HK-2 (cell line): ENCODE data around the gene SUSD4.

Experiments used
- DNase-seq: peaks from one replicate; pipeline ENCODE4 v3.0.0-alpha.2; 2018; ENCODE audit not compliant: unreplicated experiment

Gene SUSD4

DNA sequence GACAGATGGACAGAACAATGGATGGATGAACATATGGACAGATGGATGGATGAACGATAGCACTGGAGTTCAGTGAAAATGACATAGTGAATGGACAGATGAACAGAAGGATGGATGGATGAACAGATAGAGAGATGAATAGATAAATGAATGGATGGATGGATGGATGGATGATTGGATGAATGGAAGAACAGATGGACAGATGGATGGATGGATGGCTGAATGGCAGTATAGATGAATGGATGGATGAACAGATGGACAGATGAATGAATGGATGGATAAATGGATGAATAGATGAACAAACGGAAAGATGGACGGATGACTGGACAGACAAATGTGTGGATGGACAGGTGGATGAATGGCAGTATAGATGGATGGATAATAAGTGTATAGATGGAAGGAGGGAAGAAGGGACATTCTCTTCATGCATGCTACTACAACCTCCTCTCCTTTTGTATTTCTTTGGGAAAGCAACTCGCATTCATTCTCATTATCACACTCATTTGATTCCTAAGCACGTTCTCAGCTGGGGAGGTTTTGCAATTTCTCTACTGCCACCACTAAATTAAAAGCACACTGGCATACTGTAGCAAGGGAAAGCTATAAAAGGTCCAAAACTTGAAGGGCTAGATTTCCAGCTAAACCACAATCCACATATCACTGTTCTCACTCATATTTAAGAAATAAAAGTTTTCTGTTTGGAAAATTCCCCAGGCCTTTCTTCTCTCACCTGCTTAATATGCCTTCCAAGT lies 34.1 kb downstream of the SUSD4 start:
- DNase-seq: no peak

DNA sequence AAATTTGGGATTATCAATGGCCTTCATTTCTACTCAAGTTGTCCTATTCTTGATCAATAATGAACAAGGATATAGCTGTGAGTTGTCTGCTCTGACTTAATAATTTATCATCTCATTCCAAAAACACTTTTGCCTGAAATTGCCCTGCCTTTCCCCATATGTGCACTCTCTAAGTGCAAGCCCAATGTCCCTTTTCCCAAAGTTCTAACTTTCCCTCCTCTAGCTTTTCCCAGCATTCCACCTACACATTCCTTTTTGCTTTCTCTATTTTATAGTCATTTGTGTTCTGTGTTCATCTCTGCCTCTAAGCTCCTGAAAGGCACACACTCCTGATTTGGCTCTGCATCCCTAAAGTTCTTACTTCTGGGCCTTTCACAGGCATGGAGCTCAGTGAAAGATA lies 34.7 kb downstream of the SUSD4 start:
- DNase-seq: no peak

DNA sequence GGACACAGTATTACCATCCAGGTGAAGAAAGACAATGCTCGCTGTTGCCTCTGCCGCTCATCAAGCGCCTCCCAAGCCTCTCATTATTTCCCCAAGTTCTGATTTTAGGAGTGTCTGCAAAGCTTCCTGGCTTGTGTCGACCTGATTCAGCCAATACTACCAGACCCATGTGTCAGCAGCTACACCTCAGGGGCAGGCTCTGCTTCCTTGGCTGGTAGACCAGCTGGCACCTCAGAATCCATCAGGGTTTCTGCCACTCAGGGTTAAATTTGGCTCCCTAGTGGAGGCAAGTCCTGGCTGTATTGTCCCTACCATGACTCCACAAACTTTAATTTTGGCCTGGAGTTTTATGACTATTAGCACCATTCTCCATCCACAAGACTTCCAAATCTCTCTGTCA lies 35.4 kb downstream of the SUSD4 start:
- no peak for DNase-seq

DNA sequence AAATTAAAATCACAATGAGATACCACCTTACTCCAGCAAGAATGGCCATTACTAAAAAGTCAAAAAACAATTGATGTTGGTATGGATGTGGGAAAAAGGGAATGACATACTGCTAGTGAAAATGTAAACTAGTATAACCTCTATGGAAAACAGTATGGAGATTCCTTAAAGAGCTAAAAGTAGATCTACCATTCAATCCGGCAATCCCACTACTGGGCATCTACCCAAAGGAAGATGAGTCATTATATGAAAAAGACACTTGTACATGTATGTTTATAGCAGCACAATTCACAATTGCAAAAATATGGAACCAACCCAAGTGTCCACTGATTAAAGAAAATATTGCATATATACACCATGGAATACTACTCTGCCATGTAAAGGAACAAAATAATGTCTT lies 37.2 kb downstream of the SUSD4 start:
- DNase-seq: no peak

DNA sequence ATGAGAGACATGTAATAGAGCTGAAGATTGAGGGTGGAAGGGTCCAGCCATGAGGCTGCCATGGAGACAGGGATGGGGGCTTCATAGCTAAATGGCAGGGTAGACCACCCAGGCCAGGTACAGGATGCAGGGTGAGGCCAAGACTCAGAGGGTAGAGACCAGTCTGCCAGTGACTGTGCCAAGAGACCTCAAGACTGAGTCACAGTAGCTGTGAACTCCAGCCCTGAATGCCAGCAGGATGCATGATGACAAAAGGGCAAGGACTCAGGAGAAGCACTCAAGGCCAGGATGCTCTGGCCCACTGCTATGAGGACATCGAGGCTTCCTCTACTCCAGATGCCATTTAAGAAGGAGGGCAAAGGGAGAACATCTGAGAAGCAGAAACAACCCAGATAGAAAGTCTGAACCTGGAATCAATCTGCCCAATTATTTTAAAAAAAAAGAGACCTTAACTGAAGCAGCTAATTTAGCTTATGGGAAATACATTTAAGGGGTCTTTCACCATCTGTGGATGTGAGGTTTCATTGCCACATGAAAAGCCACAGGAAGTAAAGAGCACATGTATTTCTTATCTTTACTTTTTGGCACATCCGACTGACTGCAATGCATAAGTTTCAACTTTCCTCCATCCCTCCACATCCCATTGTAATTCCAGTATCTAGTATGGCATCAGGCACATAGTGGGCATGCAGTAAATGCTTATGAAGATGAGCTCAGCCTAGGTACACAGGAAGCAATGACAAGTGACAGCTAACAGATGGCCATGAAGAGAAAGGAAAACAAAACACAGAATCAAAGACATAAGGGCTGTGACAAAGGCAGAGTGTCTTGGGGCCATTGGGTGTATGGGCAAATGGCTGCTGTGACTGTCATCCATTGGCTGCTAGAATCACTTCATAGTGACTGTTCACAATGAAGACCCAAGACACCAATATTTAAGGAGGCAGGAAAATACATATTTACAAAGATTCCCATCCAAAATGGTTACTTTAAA lies 40.2 kb downstream of the SUSD4 start:
- DNase-seq: no peak

DNA sequence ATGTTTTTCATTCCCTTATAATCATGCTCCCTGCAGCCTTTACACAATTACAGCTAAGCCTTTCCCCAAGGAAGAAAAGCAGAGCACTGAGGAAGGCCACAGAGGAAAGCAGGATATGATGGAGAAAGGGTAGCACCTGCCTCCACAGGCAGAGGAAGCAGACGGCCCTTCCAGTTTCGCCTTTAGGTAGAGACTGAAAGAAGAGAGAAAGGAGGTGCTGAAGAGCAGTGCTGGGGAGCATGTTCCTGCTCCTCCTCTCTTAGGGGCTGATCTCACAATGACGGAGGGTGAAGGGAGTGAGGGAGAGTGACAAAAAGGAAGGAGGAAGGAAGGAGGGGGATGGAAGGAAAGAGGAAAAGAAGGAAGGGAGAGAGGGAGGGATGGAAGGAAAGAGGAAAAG lies 41.1 kb downstream of the SUSD4 start:
- no peak for DNase-seq

DNA sequence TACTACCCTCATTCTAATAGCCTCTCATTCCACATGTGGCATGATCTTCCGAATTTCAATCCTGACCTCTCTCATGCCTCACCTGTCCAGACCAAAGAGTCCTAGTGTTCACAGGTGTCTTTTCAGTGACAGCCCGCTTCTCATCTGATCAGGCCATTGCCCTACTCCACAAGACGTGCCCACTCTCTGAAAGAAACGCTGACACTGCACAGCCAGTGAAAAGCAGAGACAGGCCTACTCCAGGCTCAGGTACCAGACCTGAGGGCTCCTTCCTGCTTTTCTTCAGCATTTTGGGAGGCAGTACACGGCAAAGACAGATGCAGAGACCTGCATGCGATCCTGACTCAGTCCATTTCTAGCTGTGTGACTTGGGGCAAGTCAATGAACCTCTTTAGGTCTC lies 43.0 kb downstream of the SUSD4 start:
- no peak for DNase-seq

DNA sequence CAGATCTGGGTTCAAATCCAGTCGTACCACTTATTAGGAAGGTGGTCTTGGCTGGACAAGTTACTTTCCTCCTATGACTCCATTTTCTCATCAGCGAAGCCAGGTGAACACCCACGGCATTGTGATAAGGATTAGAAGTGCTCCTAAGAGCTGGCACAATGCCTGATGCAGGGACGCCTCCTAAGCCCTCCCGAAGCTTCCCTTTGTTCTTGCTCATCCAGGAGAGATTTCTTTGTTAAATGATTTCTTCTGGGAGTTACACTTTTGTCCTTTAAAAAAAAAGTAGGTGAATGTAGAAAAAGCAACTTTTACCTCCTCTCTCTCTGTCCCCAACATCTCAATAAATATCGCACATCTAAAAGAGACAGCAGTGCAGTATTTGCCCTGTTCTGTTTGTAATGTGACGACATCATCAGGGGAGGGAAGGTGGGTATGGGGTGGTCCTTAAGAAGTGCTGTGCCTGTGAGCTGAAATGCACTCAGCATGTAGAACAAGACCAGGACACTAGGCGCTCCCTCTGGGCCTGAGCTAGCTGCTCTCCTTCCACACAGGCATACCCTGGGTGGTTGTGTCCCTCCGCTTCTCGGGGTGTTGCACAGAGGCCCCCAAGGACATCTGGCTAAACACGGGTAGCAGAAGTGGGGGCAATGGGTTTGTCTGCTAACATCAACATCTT lies 43.9 kb downstream of the SUSD4 start:
- no peak for DNase-seq

DNA sequence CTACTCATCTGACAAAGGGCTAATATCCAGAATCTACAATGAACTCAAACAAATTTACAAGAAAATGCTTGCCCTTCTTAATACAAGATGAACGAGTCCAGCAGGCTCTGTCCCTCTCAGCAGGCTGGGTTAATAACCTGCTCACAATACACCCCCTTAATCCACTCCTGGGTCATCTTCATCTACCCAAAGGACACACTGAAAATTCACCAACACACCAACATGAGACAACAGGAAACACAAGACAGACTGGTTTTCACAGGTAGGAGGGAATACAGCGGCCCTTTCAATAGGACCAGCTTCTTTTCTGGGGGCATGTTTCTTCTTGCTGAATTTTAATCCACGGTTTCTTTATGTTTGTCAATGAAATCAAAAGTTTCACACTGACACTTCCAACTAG lies 44.6 kb downstream of the SUSD4 start:
- no peak for DNase-seq

DNA sequence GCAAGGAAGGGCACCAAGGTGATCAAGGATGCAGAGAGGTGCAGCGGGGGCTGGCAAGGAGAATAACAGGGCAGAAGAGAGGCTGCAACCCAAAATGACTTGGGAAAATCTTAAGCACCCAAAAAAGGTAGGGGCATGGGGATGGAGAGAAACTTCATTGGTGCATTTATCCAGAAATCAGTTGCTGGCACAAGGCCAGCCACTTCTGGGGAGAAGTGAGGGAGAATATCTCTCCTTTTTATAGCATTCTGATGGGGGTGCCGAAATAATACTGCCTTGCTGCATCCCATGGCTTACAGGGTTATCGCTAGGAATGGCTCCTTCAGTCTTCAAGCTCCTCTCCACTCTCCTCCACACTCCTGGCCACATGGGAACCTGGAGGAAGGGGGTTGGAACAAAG lies 47.9 kb downstream of the SUSD4 start:
- DNase-seq: no peak

DNA sequence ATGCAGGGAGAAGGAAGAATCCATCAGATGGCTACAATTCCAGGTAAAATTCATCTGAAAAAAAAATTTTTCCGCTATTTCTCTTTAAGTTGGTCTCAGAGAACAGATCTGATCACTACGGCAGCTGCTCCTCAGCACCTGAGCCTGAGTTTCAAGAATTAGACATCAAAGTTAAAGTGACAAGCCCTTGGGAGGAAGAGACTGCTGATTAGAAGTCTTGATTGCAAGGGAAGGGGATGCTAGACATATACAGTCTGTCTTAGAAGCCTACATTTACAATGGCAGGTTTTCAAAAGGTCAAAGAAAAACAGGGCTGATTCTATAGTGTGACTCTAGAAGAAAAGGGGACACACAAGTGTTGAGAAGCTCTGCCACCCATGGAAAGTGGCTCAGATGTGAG lies 48.3 kb downstream of the SUSD4 start:
- no peak for DNase-seq

DNA sequence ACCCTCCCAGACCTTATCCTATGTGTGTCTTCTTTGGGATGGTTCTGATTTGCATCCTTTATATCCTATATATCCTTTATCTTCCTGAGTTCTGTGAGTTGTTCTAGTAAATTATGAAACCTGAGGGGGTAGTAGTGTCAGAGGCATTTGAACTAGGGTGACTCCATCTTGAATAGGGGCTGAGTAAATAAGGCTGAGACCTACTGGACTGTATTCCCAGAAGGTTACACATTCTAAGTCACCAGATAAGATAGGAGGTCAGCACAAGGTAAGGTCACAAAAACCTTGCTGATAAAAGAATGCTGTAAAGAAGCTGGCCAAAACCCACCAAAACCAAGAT lies 50.6 kb downstream of the SUSD4 start:
- no peak for DNase-seq

DNA sequence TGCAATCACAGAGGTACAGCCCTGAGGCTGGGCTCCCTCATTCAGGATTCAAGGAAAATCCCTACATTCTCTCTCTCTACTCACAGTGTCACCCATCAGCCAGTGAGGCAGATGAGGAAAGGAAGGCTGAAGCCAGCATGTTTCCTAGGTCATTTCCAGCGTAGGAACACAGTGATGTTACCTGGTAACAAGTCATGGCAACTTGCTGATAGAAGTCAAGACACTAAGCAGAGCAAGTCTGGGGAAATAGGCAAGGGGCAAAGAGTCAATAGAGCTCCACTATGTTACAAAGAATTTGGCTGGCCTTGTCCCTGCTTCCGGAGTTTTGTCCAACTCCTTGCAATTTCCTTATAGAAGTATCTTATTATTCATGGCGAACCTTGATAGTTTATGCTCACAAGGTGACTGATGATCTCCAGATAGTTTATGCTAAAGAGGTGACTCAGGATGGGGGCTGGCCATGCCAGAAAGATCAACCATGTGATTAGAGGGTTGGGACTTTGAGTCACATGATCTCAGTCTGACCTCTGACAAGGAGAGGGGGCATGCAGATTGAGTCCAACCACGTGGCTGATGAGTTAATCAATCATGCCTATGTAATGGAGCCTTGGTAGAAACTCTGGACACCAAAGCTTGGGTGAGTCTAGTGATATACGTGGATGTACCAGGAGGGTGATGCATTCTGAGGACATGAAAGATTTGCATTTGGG lies 51.1 kb downstream of the SUSD4 start:
- DNase-seq: no peak

DNA sequence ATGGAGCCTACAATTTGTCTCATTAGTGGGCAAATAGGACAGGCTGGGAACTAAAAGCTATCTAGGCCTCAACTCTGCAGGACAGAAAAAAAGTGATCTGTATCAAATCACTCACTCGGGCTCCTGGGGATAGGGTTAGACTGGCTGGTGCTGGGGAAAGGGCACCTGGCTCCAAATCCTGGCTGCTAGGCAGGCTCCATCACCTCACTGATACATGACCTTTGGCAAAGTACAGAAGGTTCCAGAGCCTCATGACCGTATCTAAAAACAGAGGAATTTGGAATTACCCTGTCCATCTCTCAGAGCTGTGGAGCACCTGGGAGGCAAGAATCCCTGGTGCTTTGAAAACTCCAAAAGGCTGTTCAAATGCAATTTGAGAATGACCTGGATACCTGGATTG lies 51.7 kb downstream of the SUSD4 start:
- no peak for DNase-seq

DNA sequence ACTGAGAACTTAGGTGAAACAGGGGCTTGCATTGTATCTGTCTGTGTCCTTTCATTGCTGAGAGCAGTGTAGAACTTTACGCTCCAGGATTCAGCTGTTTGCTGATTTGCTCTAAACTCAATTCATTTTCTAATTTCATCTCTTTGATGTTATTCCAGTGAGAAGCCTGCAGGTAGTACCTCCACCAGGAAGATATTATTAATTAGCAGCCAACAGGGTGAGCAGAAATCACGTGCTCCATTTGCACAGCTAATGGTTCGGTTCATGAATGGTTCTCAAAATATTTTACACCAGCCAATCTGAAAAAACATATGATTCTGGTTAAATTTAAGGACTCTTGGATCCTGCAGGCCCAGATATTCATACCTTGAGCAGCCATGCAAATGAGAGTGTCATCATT lies 52.1 kb downstream of the SUSD4 start:
- no peak for DNase-seq

DNA sequence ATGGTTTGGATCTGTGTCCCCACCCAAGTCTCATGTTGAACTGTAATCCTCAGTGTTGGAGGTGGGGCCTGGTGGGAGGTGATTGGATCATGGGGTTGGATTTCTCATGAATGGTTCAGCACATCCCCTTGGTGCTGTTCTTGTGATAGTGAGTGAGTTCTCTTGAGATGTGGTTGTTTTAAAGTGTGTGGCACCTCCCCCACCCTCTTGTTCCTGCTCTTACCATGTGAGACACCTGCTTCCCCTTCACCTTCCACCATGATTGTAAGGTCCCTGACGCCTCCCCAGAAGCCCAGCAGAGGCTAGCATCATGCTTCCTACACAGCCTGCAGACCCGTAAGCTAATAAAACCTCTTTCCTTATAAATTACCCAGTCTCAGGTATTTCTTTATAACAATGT lies 55.8 kb downstream of the SUSD4 start:
- no peak for DNase-seq

DNA sequence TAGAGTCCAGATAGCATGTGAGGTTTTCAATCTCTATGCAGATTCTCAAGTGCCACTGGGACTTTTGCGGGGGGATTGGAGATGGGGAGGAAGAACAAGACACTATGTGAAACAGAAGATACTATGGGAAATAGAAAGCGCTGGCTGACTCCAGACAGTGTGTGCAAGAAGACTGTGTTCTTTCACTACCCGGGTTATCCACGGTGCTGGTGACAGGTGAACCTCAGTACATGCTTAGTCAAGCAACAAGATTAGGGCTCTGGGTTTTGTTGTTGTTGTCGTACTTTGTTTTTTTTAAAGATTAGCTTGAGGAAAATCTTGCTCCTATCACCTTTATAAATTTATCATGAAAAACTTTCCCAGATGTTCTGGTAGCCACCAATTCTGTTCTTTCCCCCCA lies 56.4 kb downstream of the SUSD4 start:
- no peak for DNase-seq

DNA sequence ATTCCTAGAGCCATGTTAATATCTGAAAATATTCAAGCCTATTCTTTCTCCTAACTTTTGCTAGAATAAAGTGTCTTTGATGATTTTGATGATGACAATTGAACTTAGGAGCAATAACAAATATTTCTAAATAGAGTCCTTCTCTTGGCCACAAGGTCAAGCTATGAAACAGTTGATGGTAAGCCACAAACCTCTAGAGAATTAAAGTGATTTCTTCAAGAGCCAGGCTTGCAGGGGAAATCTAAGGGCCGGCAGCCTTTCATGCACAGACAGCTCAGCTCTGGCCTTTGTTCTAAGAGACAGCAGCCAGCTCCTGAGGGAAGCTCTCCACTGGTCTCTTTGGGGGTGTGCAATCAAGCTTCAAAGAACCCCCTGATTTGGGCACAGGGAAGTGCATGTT lies 59.0 kb downstream of the SUSD4 start:
- no peak for DNase-seq

DNA sequence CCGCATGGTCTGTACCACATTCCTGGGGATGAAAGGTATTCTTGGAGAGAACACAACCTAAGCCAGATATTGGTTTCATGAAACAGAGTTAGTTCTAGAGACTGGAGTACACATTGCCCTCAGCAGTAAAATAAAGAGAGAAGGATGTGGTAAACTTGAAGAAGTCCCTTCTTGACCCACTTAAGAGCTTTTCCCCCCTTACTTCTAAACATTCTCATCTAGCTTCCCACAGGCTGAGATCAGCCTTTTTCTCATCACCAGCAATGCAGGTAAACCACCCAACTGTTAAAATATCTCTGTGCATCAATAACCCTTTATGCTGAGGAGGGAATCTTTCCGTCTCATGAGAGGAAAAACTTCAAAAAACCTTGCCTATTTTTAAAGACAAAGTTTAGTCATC lies 62.6 kb downstream of the SUSD4 start:
- no peak for DNase-seq

DNA sequence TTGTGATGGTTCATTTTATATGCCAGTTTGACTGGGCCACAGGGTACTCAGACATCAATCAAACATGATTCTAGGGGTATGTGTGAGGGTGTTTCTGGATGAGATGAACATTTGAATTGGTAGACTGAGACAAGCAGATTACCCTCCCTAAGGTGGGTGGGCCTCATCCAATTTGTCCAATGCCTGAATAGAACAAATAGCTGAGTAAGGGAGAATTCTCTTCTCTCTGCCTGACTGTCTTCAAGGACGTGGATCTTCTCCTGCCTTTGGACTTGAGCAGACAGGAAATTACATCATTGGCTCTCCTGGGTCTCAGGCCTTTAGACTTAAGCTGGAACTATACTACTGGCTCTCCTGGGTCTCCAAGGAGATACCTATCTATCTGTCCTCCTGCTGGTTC lies 64.4 kb downstream of the SUSD4 start:
- no peak for DNase-seq

DNA sequence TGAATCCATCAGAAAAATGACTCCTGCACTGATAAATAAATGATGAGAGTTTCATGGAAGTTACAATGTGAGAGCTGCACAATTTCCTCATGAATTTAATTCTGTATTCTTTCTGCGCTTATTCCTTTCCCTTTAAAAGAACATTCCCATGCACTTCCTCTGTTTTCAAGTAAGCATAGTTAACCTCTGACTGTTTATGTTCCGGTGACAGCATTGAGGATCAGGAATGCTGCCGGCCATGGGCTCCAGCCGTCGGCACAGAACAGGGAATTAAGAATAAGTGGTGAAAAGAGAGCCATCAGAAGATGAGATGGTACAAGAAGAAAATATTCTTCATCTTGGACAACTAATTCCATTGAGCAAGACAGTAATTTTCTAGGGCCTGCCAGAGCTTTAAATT lies 65.3 kb downstream of the SUSD4 start:
- DNase-seq: no peak

DNA sequence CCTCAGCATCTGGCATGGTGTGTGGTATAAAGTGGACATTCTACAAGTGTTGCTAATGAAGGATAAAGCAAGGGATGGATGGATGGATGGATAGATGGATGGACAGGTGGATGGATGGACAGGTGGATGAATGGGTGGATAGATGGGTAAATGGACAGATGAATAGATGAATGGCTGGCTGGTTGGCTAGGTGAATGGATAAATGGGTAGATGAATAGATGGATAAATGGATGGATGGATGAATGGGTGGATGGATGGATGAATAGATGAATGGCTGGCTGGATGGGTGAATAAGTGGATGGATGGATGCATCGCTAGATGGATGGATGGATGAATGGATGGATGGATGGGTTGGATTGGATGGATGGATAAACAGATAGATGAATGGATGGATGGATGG lies 66.2 kb downstream of the SUSD4 start:
- no peak for DNase-seq
